ENCODE data around the gene DNAH2.
"Not testable (repeated sequence)": the region's sequence is repeated elsewhere in the genome, so short reads cannot be mapped to it uniquely, and the experiment has no call there.

Gene DNAH2

GRCh38 chr17:7809086-7809790 lies 91.7 kb downstream of the DNAH2 start:
- Mint-ChIP-seq H3K9me3 (no peaks in the 10 kb centered on the region), H3K36me3 (ENCODE audit: insufficient read depth) (no peaks in the 10 kb centered on the region), H3K27ac (ENCODE audit: low read depth) (no peak overlapping the region), H3K27me3 (peaks cover 63% of the 10 kb centered on the region), H3K4me1 (no peaks in the 10 kb centered on the region), H3K4me3 (no peak overlapping the region)
- DNase-seq (ENCODE audit: low spot score in 2 of 2) (no peak), ATAC-seq (replicated peaks; ENCODE audit: extremely low read depth, poor library complexity, severe bottlenecking) (no peak)

- DNase-seq (ENCODE audit: low spot score in 2 of 2); H3K4me3 Mint-ChIP-seq; ATAC-seq (replicated peaks; ENCODE audit: extremely low read depth, poor library complexity, severe bottlenecking); H3K36me3 Mint-ChIP-seq (ENCODE audit: insufficient read depth); H3K4me1 Mint-ChIP-seq; H3K9me3 Mint-ChIP-seq; H3K27ac Mint-ChIP-seq (ENCODE audit: low read depth): not testable (repeated sequence)
- peaks cover 56% of the 10 kb centered on the region for H3K27me3 Mint-ChIP-seq
These were observed 92.3 kb downstream of the DNAH2 start for GRCh38 chr17:7809791-7810343.

- Mint-ChIP-seq H3K36me3 (ENCODE audit: insufficient read depth) (no peaks in the 10 kb centered on the region), H3K27ac (ENCODE audit: low read depth) (no peak overlapping the region), H3K27me3 (peaks cover 43% of the 10 kb centered on the region), H3K4me3 (no peak overlapping the region), H3K4me1 (no peaks in the 10 kb centered on the region), H3K9me3 (no peaks in the 10 kb centered on the region)
- DNase-seq (ENCODE audit: low spot score in 2 of 2) (no peak), ATAC-seq (replicated peaks; ENCODE audit: extremely low read depth, poor library complexity, severe bottlenecking) (no peak)
These were observed 93.7 kb downstream of the DNAH2 start for GRCh38 chr17:7811251-7811650.

- ATAC-seq (replicated peaks; ENCODE audit: extremely low read depth, poor library complexity, severe bottlenecking) (no peak), DNase-seq (ENCODE audit: low spot score in 2 of 2) (no peak)
- no peak overlapping the region for H3K4me3 Mint-ChIP-seq
- no peaks in the 10 kb centered on the region for H3K36me3 Mint-ChIP-seq (ENCODE audit: insufficient read depth)
- H3K9me3 Mint-ChIP-seq, result no peaks in the 10 kb centered on the region
- no peak overlapping the region for H3K27ac Mint-ChIP-seq (ENCODE audit: low read depth)
- H3K4me1 Mint-ChIP-seq, result no peaks in the 10 kb centered on the region
- peaks cover 8% of the 10 kb centered on the region for H3K27me3 Mint-ChIP-seq
These were observed 97.4 kb downstream of the DNAH2 start for GRCh38 chr17:7814969-7815368.

- no peak for ATAC-seq (replicated peaks; ENCODE audit: extremely low read depth, poor library complexity, severe bottlenecking)
These were observed 99.5 kb downstream of the DNAH2 start for GRCh38 chr17:7816926-7817642.

GRCh38 chr17:7817643-7817964 lies 100.1 kb downstream of the DNAH2 start:
- ATAC-seq (replicated peaks; ENCODE audit: extremely low read depth, poor library complexity, severe bottlenecking) (no peak), DNase-seq (ENCODE audit: low spot score in 2 of 2) (no peak)
- no peaks in the 10 kb centered on the region for H3K36me3 Mint-ChIP-seq (ENCODE audit: insufficient read depth)
- no peak overlapping the region for H3K4me3 Mint-ChIP-seq
- H3K4me1 Mint-ChIP-seq, result no peaks in the 10 kb centered on the region
- H3K27ac Mint-ChIP-seq (ENCODE audit: low read depth), result no peak overlapping the region
- no peaks in the 10 kb centered on the region for H3K9me3 Mint-ChIP-seq
- no peaks in the 10 kb centered on the region for H3K27me3 Mint-ChIP-seq

More at GRCh38 chr17:7816926-7817642, 99.5 kb downstream of the DNAH2 start:
- no peaks in the 10 kb centered on the region for H3K9me3 Mint-ChIP-seq
- no peaks in the 10 kb centered on the region for H3K27me3 Mint-ChIP-seq
- no peaks in the 10 kb centered on the region for H3K4me1 Mint-ChIP-seq
- H3K4me3 Mint-ChIP-seq, result no peak overlapping the region
- no peak for DNase-seq (ENCODE audit: low spot score in 2 of 2)
- H3K27ac Mint-ChIP-seq (ENCODE audit: low read depth), result no peak overlapping the region
- H3K36me3 Mint-ChIP-seq (ENCODE audit: insufficient read depth), result no peaks in the 10 kb centered on the region

GRCh38 chr17:7818026-7818425 lies 100.5 kb downstream of the DNAH2 start:
- H3K36me3 Mint-ChIP-seq (ENCODE audit: insufficient read depth), result no peaks in the 10 kb centered on the region
- ATAC-seq (replicated peaks; ENCODE audit: extremely low read depth, poor library complexity, severe bottlenecking), result no peak
- no peak overlapping the region for H3K4me3 Mint-ChIP-seq
- DNase-seq (ENCODE audit: low spot score in 2 of 2), result no peak
- no peaks in the 10 kb centered on the region for H3K4me1 Mint-ChIP-seq
- no peak overlapping the region for H3K27ac Mint-ChIP-seq (ENCODE audit: low read depth)
- no peaks in the 10 kb centered on the region for H3K27me3 Mint-ChIP-seq
- no peaks in the 10 kb centered on the region for H3K9me3 Mint-ChIP-seq

- Mint-ChIP-seq H3K4me1 (no peaks in the 10 kb centered on the region), H3K9me3 (no peaks in the 10 kb centered on the region), H3K4me3 (no peak overlapping the region), H3K27me3 (no peaks in the 10 kb centered on the region), H3K27ac (ENCODE audit: low read depth) (no peak overlapping the region), H3K36me3 (ENCODE audit: insufficient read depth) (no peaks in the 10 kb centered on the region)
- ATAC-seq (replicated peaks; ENCODE audit: extremely low read depth, poor library complexity, severe bottlenecking), result no peak
- no peak for DNase-seq (ENCODE audit: low spot score in 2 of 2)
These were observed 101.5 kb downstream of the DNAH2 start for GRCh38 chr17:7818746-7819645.

- Mint-ChIP-seq H3K27ac (ENCODE audit: low read depth) (no peak overlapping the region), H3K36me3 (ENCODE audit: insufficient read depth) (no peaks in the 10 kb centered on the region), H3K4me3 (no peak overlapping the region), H3K27me3 (no peaks in the 10 kb centered on the region), H3K4me1 (no peaks in the 10 kb centered on the region), H3K9me3 (no peaks in the 10 kb centered on the region)
- DNase-seq (ENCODE audit: low spot score in 2 of 2) (no peak), ATAC-seq (replicated peaks; ENCODE audit: extremely low read depth, poor library complexity, severe bottlenecking) (no peak)
These were observed 102.7 kb downstream of the DNAH2 start for GRCh38 chr17:7820231-7820630.

- no peaks in the 10 kb centered on the region for H3K36me3 Mint-ChIP-seq (ENCODE audit: insufficient read depth)
- H3K4me1 Mint-ChIP-seq, result no peaks in the 10 kb centered on the region
- H3K4me3 Mint-ChIP-seq, result no peak overlapping the region
- ATAC-seq (replicated peaks; ENCODE audit: extremely low read depth, poor library complexity, severe bottlenecking) (no peak), DNase-seq (ENCODE audit: low spot score in 2 of 2) (no peak)
- H3K9me3 Mint-ChIP-seq, result no peaks in the 10 kb centered on the region
- peak overlapping the region; percentile 72 for H3K27ac Mint-ChIP-seq (ENCODE audit: low read depth)
- H3K27me3 Mint-ChIP-seq, result no peaks in the 10 kb centered on the region
These were observed 104.6 kb downstream of the DNAH2 start for GRCh38 chr17:7822126-7822525.

- no peak overlapping the region for H3K27ac Mint-ChIP-seq (ENCODE audit: low read depth)
- no peaks in the 10 kb centered on the region for H3K4me1 Mint-ChIP-seq
- H3K4me3 Mint-ChIP-seq, result no peak overlapping the region
- ATAC-seq (replicated peaks; ENCODE audit: extremely low read depth, poor library complexity, severe bottlenecking) (no peak), DNase-seq (ENCODE audit: low spot score in 2 of 2) (no peak)
- no peaks in the 10 kb centered on the region for H3K9me3 Mint-ChIP-seq
- no peaks in the 10 kb centered on the region for H3K27me3 Mint-ChIP-seq
- H3K36me3 Mint-ChIP-seq (ENCODE audit: insufficient read depth), result no peaks in the 10 kb centered on the region
These were observed 106.0 kb downstream of the DNAH2 start for GRCh38 chr17:7823581-7824001.

- Mint-ChIP-seq H3K9me3 (no peaks in the 10 kb centered on the region), H3K36me3 (ENCODE audit: insufficient read depth) (no peaks in the 10 kb centered on the region), H3K27me3 (peaks cover 3% of the 10 kb centered on the region), H3K4me3 (no peak overlapping the region), H3K4me1 (no peaks in the 10 kb centered on the region), H3K27ac (ENCODE audit: low read depth) (no peak overlapping the region)
- ATAC-seq (replicated peaks; ENCODE audit: extremely low read depth, poor library complexity, severe bottlenecking) (no peak), DNase-seq (ENCODE audit: low spot score in 2 of 2) (no peak)
These were observed 106.7 kb downstream of the DNAH2 start for GRCh38 chr17:7824021-7824924.

Data from central memory CD8-positive, alpha-beta T cell (primary cell).